HepG2 (cell line): ENCODE data around the gene FAM181A. TPM values are rescaled to one million over a fixed set of nuclear protein-coding genes. Genes with fewer than 3 reads are reported as not detected.

ENCODE experiments used
- ATAC-seq: fragments of 200-7000 bp; cut with Tn5 transposase; 3 replicates; pipeline ENCODE4 v1.9.1; 2020; ENCODE audit warnings: mild to moderate bottlenecking, moderate library complexity
- BruUV-seq: library from RNA; stranded (reverse); fragments of 400-500 nt; replicated peaks from 2 replicates; lab custom pipeline; 2021; lab: Mats Ljungman, UMichigan
- CTCF ChIA-PET: fragments of 300-600 bp; formaldehyde crosslinking; extraction: SDS; loops from one replicate; lab custom pipeline; 2021; ENCODE audit warnings: low total read pairs, inconsistent platforms, low intra/inter-chr PET ratio; lab: Yijun Ruan, JAX
- POLR2A ChIA-PET: fragments of 350-600 bp; sonication (Branson Sonifier 250); formaldehyde crosslinking; loops from one replicate; lab custom pipeline; 2020; ENCODE audit warnings: antibody characterized with exemption, inconsistent platforms; lab: Yijun Ruan, JAX
- DNase-seq: peaks from one replicate; pipeline ENCODE4 v3.0.0-alpha.2; 2015; ENCODE audit warnings: low spot score
- FAIRE-seq: peaks from 3 replicates; lab custom pipeline; 2011; peaks lifted over from hg19 to GRCh38; lab: Jason Lieb, UNC
- H2AFZ ChIP-seq: one replicate; pipeline ENCODE4 v1.6.1; 2011; ENCODE audit warnings: low read length, inconsistent platforms
- H3K27ac ChIP-seq: fragments of 300-600 bp; 3 replicates; pipeline ENCODE4 v1.8.0; 2011; ENCODE audit warnings: mixed run types, mild to moderate bottlenecking, mixed read lengths, low read length, inconsistent platforms; ENCODE audit not compliant: insufficient read depth; ENCODE audit errors: extremely low read length
- H3K27me3 ChIP-seq, 2 experiments: fragments of 200-600 bp in 1 of 2; 2 replicates in 1 of 2; 3 replicates in 1 of 2; pipeline versions ENCODE4 v1.6.0 to v1.8.0; 2011; ENCODE audit warnings: low read length in 2 of 2, mild to moderate bottlenecking in 2 of 2, moderate library complexity in 2 of 2, inconsistent platforms in 1 of 2; ENCODE audit not compliant: insufficient read depth in 2 of 2, control insufficient read depth in 1 of 2
- H3K36me3 ChIP-seq, 2 experiments: fragments of 200-600 bp in 1 of 2; replicated peaks in 1 of 2; 2 replicates in 1 of 2; 3 replicates in 1 of 2; pipeline versions ENCODE4 v1.5.1 to v1.8.0; 2011; ENCODE audit warnings: low read length in 2 of 2, inconsistent platforms in 1 of 2; ENCODE audit not compliant: insufficient read depth in 2 of 2, control insufficient read depth in 1 of 2
- H3K4me1 ChIP-seq: 2 replicates; pipeline ENCODE4 v1.5.1; 2012; ENCODE audit warnings: low read length, inconsistent platforms; ENCODE audit not compliant: insufficient read depth
- H3K4me2 ChIP-seq: 2 replicates; pipeline ENCODE4 v1.6.0; 2011; ENCODE audit warnings: low read depth, low read length, inconsistent platforms
- H3K4me3 ChIP-seq, 3 experiments: fragments of 200-600 bp in 1 of 3; sonication (generic), shearing (Covaris generic) in 1 of 3; replicated peaks in 1 of 3; 2 replicates each; pipeline ENCODE4 v1.5.1; 2011 to 2016; ENCODE audit warnings: low read length in 3 of 3, inconsistent platforms in 2 of 3, low read depth in 2 of 3, mild to moderate bottlenecking in 2 of 3, control low read depth in 1 of 3, mixed read lengths in 1 of 3; ENCODE audit not compliant: insufficient read depth in 1 of 3
- H3K79me2 ChIP-seq: one replicate; pipeline ENCODE4 v1.6.1; 2011; ENCODE audit warnings: low read length, inconsistent platforms; ENCODE audit not compliant: insufficient read depth
- H3K9ac ChIP-seq: 2 replicates; pipeline ENCODE4 v1.6.0; 2011; ENCODE audit warnings: mild to moderate bottlenecking, low read depth, low read length, inconsistent platforms; ENCODE audit not compliant: insufficient read depth
- H3K9me3 ChIP-seq: 2 replicates; pipeline ENCODE4 v1.5.1; 2012; ENCODE audit warnings: mild to moderate bottlenecking, low read length
- H4K20me1 ChIP-seq: 2 replicates; pipeline ENCODE4 v1.6.0; 2011; ENCODE audit warnings: inconsistent platforms, mild to moderate bottlenecking, low read length, moderate library complexity; ENCODE audit not compliant: insufficient read depth
- ARNT ChIP-seq: fragments of 450-650 bp; IDR thresholded peaks from 2 replicates; pipeline ENCODE4 v1.6.1; 2017
- ISL2 ChIP-seq: sonication (generic); formaldehyde crosslinking; IDR thresholded peaks from 2 replicates; pipeline ENCODE4 v1.5.0; 2020; ENCODE audit warnings: missing genetic modification reagents
- KLF11 ChIP-seq: IDR thresholded peaks from 2 replicates; pipeline ENCODE4 v1.6.1; 2016; ENCODE audit warnings: missing compliant biosample characterization
- KLF9 ChIP-seq: IDR thresholded peaks from 2 replicates; pipeline ENCODE4 v1.6.1; 2016; ENCODE audit warnings: low read depth
- PAXIP1 ChIP-seq: sonication (generic); formaldehyde crosslinking; conservative IDR thresholded peaks from 2 replicates; pipeline ENCODE4 v1.4.0; 2020; ENCODE audit warnings: mild to moderate bottlenecking, missing genetic modification reagents, moderate library complexity
- PRDM10 ChIP-seq: sonication (generic); formaldehyde crosslinking; IDR thresholded peaks from 2 replicates; pipeline ENCODE4 v1.4.0; 2020; ENCODE audit warnings: low read depth, missing genetic modification reagents
- TEAD2 ChIP-seq: sonication (generic); formaldehyde crosslinking; IDR thresholded peaks from 2 replicates; pipeline ENCODE4 v1.9.0; 2021; ENCODE audit warnings: missing genetic modification reagents
- ZNF207 ChIP-seq: fragments of 450-650 bp; IDR thresholded peaks from 2 replicates; pipeline ENCODE4 v1.6.1; 2016; ENCODE audit warnings: antibody characterized with exemption, borderline replicate concordance
- ZNF746 ChIP-seq: sonication (generic); formaldehyde crosslinking; IDR thresholded peaks from 2 replicates; pipeline ENCODE4 v1.8.0; 2022; ENCODE audit warnings: mild to moderate bottlenecking, missing genetic modification reagents
- ZSCAN20 ChIP-seq: sonication (generic); formaldehyde crosslinking; IDR thresholded peaks from 2 replicates; pipeline ENCODE4 v1.4.0; 2020; ENCODE audit warnings: missing genetic modification reagents, mild to moderate bottlenecking, borderline replicate concordance
- WGBS: methylation state at CpG from one replicate; pipeline ENCODE4 v1.1.6; 2017; ENCODE audit warnings: low lambda C conversion rate; 5-methylcytosine and 5-hydroxymethylcytosine counted together
- in situ Hi-C: cut with HindIII; loops from 2 replicates; pipeline ENCODE4 v1.10.0; 2017; ENCODE audit warnings: low pct_unique_long_range_greater_than_20kb; ENCODE audit not compliant: extremely low pct_ligation_motif_present
- intact Hi-C: fragments of 100-400 bp; cut with micrococcal nuclease; formaldehyde crosslinking; loops from one replicate; pipeline ENCODE4 v1.10.0; 2022; ENCODE audit not compliant: unreplicated experiment
- polyA plus RNA-seq, 8 experiments: library from polyadenylated mRNA; depleted of rRNA in 3 of 8; stranded (reverse) in 7 of 8; unstranded in 1 of 8; fragments of >200 nt; fragmentation: Illumina TruSeq in 4 of 8; extraction: Trizol in 4 of 8; gene quantifications; 2 replicates each; pipeline versions ENCODE4 v1.2.1 to v1.2.3, GENCODE V29; 2011 to 2016; ENCODE audit warnings: low read depth in 4 of 8, missing spikeins in 1 of 8, mixed read lengths in 1 of 8; ENCODE audit not compliant: insufficient read depth in 1 of 8
- total RNA-seq, 5 experiments: library from RNA; depleted of rRNA; stranded (reverse); fragments of >200 nt; fragmentation: Illumina TruSeq; extraction: Trizol; gene quantifications; 2 replicates each; pipeline ENCODE4 v1.2.3, GENCODE V29; 2016; ENCODE audit warnings: low read depth in 1 of 5
- TF ChIP-seq, protein P1 (sequence below): sonication (generic); formaldehyde crosslinking; IDR thresholded peaks from 2 replicates; pipeline ENCODE4 v1.4.0; 2020; ENCODE audit warnings: missing genetic modification reagents

FAM181A gene
- total and polyA plus RNA-seq, 2 of the 13 experiments (the other 11 are each of a cell fraction or from before 2014, with no cell fraction given) = 1.1 to 1.5 TPM

DNA sequence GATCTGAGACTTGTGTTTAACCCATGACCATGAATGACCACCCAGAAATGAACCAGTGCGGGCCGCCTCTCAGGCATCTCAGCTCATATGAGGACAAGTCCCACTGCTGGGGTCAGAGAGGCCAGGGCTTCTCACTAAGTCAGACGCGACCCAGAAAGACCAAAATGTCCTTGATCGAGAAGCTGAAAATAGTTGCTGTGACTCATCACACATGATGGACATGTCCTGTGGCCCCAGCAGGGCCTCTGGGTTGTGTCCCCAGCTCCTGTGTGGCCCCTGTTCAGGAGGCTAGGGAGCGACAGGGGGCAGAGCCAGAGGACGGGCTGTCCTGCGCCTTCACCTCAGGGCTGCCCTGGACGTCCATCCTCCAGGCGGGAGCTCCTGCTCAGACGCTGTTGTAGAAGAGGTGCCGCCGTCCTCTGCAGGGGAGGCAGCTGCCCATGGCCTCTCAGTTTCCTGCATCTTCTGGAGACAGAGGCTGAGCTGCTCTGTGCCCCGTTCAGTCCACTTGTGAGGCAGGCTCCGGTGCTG lies 29.0 kb upstream of the FAM181A start (continued):
- TF ChIP-seq PAXIP1 (CRISPR knock-in tag) = peak; percentile 22; the same call in 1 of the 2 replicates
- no peak for TF ChIP-seq PRDM10 (CRISPR knock-in tag)

GRCh38 chr14:93898731-93899130 lies 28.4 kb upstream of the FAM181A start:
- Histone ChIP-seq H3K36me3 (no peaks in the 10 kb centered on the region), H2AFZ (no peak overlapping the region), H3K9ac (no peak overlapping the region), H3K27ac (no peak overlapping the region), H4K20me1 (no peaks in the 10 kb centered on the region), H3K4me1 (peaks cover 84% of the 10 kb centered on the region), H3K79me2 (no peaks in the 10 kb centered on the region), H3K27me3 (peaks cover 1 to 2% of the 10 kb centered on the region in 2 experiments; a peak in 1 of 5 replicates), H3K4me3 (no peak overlapping the region), H3K9me3 (no peaks in the 10 kb centered on the region), H3K4me2 (peak overlapping the region; percentile 47; the same call in 1 of the 2 replicates)
- FAIRE-seq (no peak), DNase-seq (no peak), ATAC-seq (no peak)
- no TSS peak for BruUV-seq
- in situ Hi-C loops (no loop called here), intact Hi-C loops (loop anchor here (10.0 kb wide), 1 partner anchor 114 kb away; the partner anchor contains the start of gene PRIMA1)
- ChIA-PET CTCF (no interaction called here), POLR2A (no interaction called here)
- WGBS = 60% methylated on average over 5 of the region's 5 CpGs
- TF ChIP-seq ZSCAN20 (CRISPR knock-in tag) (no peak), ARNT (no peak), ZNF207 (no peak), ISL2 (CRISPR knock-in tag) (no peak), ZNF746 (no peak), KLF11 (CRISPR knock-in tag) (no peak), TEAD2 (CRISPR knock-in tag) (no peak), KLF9 (CRISPR knock-in tag) (no peak)
- TF ChIP-seq, protein P1, sequence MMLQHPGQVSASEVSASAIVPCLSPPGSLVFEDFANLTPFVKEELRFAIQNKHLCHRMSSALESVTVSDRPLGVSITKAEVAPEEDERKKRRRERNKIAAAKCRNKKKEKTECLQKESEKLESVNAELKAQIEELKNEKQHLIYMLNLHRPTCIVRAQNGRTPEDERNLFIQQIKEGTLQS (CRISPR knock-in tag) = no peak
